GM12891 (cell line): ENCODE results near the gene INO80.

Experiments
- POLR2A ChIP-seq: IDR thresholded peaks from 2 replicates; pipeline ENCODE4 v1.6.1; 2011; ENCODE audit warnings: low read depth, low read length, control low read depth
- POLR2AphosphoS5 ChIP-seq: IDR thresholded peaks from 2 replicates; pipeline ENCODE4 v1.6.1; 2011; ENCODE audit warnings: low read depth, low read length, control low read depth
- SPI1 ChIP-seq: IDR thresholded peaks from 2 replicates; pipeline ENCODE4 v1.6.1; 2011; ENCODE audit warnings: low read depth, low read length, control low read depth

DNA sequence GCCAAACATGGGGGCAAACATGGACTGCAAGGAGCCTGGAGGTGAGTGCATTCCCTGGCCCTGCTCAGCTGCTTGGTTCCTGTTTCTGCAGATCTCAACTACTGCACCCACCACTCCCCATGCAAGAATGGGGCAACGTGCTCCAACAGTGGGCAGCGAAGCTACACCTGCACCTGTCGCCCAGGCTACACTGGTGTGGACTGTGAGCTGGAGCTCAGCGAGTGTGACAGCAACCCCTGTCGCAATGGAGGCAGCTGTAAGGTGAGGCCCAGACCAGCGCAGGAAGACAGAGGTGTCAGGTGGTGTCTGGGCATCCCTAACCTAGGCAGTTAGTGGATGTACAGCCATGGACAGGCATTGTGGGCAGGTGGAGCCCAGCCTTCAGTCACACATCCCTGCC is 181.6 kb downstream of the INO80 start:
- no peak for TF ChIP-seq POLR2A
- no peak for TF ChIP-seq POLR2AphosphoS5
- no peak for TF ChIP-seq SPI1
